Pulmonary artery endothelial cell (primary cell): ENCODE data around the gene FLT3. TPM values are rescaled to one million over a fixed set of nuclear protein-coding genes. Genes with fewer than 3 reads are reported as not detected.
"Not testable (repeated sequence)": the region's sequence is repeated elsewhere in the genome, so short reads cannot be mapped to it uniquely, and the experiment has no call there.

Experiments used
- DNase-seq: peaks from one replicate; pipeline ENCODE4 v3.0.0-alpha.2; 2011; ENCODE audit warnings: low read depth, low spot score
- total RNA-seq: library from RNA; depleted of rRNA; stranded (reverse); fragments of >200 nt; gene quantifications from 2 replicates; pipeline ENCODE4 v1.2.3, GENCODE V29; 2014

FLT3 gene
- total RNA-seq, 1 donor from 2014 or later: not detected

DNA sequence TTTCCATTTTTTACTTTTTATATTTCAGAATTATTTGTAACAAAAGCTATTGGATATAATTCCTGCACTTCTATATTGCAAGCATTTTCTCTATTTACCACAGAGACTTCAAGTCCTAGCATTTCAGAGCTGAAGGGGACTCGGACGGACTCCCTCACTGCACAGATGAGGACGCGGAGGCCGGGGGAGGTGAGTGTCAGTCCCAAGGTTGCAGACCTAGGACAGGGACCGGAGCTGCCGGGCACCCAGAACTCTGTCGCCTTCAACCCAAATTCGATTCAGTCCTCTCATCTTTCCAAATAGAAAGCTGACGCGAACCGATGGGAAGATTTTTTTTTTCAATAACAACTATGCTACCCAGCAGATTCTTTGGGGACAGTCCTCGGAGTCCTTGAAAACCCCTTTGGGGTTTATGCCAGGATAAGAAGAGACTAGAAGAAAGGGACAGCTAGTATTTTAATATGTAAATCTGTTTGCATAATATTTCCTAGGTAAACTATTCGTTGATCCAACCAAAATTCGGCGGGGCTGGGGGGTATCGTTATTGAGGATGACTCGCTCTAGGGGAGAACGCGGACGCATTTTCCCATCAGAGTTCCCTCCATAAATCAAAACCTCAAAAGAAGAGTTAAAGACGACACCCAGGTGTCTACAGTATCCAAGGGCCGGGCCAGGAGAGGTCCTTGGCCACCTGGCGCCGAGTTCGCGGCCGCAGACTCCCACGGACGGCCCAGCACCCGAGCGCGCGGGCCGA lies 803 bp downstream of the FLT3 start:
- no peak for DNase-seq

DNA sequence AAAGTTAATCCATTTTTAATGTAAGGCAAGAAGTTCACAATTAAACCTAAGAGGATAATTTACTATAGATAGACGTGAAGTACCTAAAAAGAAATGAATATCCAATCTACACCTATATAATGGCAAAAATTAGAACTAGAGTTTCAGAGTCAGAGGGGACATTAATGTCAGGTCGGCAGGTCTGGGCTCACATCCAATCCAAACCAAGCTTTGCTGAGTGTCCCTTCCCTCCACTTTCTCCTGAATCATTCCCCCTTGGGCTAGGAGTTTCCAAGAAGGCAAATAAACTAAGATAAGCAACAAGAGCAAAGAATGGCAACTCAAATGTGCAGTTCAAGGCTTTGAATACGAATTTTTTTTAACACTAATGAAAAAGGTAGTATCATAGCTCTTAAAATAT lies 2.9 kb downstream of the FLT3 start:
- no peak for DNase-seq

- no peak for DNase-seq
Measured at GRCh38 chr13:28094306-28094705, 6.1 kb downstream of the FLT3 start.

DNA sequence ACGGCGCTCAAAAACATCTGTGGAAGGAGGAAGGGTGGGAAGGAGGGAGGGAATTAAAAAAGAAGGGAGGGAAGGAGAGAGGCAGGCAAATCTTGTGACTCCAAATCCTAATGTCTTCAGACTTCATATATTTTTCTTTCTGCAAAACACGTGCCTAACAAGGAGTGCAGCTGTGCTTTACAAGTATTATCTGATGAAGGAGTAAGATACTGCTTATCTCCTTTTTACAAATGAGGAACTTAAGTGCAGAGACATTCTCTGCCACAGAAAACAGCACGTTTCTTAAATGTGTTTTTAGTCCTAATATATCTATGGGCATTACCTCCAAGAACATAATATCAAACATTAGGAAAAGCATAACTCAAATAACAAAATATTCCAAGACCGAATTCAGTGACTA lies 6.5 kb downstream of the FLT3 start:
- DNase-seq: no peak

DNA sequence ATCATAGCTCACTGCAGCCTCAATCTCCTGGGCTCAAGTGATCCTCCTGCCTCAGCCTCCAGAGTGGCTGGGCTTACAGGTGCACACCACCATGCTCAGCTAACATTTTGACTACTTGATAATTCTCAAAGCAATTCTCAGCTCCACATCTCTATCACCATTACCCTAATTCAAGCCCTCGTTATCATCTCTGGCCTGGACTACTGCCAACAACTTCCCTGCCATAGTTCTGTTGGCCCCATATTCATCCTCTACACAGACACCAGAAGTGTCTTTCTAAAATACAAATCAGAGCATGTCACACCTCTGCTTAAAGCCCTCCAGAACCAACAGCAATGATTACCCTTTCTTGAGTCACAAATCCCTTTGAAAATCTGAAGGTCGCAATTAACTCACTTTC lies 7.9 kb downstream of the FLT3 start:
- DNase-seq: no peak

DNA sequence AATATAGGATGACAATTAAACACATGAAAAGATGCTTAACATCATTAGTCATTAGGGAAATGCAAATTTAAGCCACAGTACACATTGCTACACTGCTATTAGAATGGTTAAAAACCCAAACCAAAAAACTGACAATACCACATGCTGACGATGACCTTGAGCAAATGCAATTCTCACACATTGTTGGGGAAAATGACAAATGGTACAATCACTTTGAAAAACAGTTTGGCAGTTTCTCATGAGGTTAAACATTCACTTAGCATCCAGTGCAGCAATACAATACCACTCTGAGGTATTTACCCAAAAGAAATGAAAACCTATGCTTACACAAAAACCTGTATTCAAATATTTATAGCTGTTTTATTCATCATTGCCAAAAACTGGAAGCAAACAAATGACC lies 11.3 kb downstream of the FLT3 start:
- DNase-seq: no peak

- DNase-seq: not testable (repeated sequence)
Measured at GRCh38 chr13:28077820-28078219, 22.6 kb downstream of the FLT3 start.

DNA sequence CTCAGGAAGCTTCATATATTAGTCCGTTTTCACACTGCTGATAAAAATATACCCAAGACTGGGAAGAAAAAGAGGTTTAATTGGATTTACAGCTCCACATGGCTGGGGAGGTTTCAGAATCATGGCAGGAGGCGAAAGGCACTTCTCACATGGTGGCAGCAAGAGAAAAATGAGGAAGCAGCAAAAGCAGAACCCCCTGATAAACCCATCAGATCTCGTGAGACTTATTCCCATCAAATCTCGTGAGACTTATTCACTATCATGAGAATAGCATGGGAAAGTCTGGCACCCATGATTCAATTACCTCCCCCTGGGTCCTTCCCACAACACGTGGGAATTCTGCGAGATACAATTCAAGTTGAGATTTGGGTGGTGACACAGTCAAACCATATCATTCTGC lies 23.1 kb downstream of the FLT3 start:
- DNase-seq: no peak

DNA sequence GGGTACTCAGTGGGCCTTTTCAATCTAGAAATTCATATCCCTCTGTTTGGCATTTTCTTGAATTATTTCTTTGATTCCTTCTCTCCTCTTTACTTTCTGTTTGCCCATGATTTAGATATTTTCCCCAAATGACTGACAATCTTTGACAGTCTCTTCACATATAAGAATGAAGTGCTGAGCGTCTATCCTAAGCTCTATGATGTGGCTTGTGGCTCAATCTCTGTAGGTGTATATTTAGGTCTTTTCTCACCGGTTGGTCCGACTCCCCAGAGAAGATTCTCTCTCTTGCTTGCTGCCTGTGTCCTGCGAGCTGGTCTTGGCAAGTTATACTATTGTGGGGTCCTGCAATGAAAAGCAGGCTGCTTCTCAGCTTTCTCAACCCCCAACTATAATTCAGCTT lies 29.0 kb downstream of the FLT3 start:
- DNase-seq: no peak

GRCh38 chr13:28067491-28067890 lies 32.9 kb downstream of the FLT3 start:
- no peak for DNase-seq

- no peak for DNase-seq
Measured at GRCh38 chr13:28058866-28059613, 41.3 kb downstream of the FLT3 start.

DNA sequence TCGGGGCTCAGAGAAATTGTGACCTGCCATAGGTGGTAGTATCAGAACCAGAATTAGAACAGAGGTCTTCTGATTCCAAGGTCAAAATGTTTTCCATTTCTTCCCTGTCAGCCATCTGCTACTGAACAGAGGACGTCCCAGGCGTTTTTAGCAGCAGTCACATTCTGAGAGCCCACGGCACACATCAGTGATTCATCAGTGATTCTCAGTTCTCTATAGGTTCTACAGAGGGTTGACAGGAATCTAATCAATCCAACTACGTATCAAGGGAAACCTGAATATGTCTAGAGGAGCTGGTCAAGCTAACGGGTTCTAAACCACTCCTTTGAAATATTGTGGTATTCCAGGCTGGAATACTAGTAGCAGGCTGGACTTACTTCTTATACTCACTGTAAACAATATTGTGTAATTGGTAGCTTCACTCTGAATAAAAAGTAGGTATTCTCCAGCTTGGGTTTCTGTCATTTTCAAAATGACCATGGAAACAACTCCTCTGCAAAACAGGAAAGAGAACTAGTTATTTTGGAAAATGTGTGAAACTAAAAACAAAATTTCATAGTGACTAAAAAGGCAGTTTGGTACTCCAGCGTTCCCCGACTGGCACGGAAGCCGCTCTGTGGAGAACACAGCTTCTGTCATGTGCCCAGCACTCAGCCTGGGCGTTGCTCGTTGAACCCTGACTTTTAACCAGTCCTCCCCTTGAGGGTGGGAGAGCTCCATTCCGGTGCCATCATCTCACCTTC lies 43.2 kb downstream of the FLT3 start:
- DNase-seq: no peak

DNA sequence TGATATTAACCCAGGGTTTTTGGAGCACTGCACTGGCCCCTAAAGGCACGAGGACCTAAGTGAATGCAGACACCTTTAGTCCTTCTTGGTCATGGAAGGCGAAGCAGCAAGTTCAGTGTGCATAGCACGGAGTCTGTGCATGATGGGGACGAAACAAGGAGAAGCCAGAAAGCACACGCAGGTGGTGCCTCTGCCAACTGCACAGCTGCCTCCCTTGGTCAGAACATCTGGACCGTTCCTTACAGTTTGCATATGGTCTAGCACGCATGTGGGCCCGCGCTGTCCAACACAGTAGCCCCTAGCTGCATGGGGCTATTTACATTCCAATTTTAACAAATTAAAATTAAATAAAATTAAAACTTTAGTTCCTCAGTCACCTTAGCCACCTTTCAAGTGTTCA lies 44.0 kb downstream of the FLT3 start:
- no peak for DNase-seq

GRCh38 chr13:28055357-28055756 lies 45.0 kb downstream of the FLT3 start:
- DNase-seq: no peak

- no peak for DNase-seq
Measured at GRCh38 chr13:28052945-28053344, 47.4 kb downstream of the FLT3 start.

- no peak for DNase-seq
Measured at GRCh38 chr13:28049880-28050875, 50.2 kb downstream of the FLT3 start.

DNA sequence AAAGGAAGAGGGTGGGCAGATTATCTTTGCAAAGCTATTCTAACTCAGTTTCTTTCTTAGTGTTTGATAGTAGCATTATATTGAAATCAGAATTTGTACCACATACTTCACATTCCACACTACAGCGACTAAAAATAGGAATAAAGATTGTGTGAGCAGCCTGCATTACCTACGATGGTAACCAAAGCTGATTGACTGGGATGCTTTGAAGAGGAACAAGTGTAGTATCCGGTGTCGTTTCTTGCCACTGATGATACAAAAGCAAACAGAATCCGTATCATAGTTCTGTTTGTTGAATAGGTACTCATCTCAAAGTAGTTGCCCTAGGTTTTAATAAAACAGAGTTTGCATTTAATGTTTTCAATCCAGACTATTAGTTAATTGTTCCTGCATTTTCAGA lies 51.2 kb downstream of the FLT3 start:
- no peak for DNase-seq

GRCh38 chr13:28048768-28049167 lies 51.6 kb downstream of the FLT3 start:
- DNase-seq: no peak

DNA sequence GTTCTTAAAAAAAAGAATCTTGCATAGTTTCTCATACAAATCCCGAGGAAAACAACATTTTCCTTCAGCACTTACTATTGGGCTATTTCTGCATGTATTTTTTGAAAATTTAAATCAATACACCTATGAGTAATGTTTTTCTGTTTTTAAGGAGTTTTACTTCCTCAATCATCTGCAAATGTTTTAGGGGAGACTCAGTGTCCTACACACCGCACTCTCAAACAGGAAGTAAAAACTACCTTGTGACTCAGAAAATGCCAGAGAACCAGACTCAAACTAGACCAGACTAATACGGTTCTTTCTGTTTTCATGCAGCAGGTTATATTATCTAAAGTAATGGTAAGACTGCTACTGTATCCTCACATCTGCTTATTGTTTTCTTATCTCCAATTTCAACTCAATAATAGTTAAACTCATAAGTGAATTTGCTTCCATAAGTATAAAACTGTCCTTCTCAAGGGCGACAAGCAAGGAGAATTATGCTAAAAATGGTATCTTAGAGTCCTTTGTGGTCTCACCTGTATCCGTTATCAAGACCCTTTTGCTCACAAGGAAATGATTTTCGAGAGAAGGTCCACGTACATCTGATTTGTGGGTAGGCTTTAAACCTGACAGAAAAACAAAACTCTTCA lies 52.5 kb downstream of the FLT3 start:
- DNase-seq: no peak

DNA sequence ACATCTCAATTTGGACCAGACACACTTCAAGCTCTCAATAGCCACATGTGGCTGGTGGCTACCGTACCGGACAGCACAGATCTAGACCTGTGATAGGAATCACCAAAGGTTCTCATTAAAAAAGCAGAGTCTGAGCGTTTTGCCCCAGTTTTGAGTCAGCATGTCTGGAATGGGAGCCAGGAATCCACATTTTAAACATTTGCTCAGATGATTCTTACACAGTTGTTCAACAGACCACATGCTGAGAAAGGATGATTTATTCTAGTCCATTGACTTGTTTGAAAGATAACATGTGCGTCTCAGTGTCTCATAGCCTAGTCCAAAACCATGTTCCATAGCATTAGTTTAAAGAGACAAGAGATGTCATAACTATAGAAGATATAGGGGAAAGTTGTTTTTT lies 53.4 kb downstream of the FLT3 start:
- no peak for DNase-seq

DNA sequence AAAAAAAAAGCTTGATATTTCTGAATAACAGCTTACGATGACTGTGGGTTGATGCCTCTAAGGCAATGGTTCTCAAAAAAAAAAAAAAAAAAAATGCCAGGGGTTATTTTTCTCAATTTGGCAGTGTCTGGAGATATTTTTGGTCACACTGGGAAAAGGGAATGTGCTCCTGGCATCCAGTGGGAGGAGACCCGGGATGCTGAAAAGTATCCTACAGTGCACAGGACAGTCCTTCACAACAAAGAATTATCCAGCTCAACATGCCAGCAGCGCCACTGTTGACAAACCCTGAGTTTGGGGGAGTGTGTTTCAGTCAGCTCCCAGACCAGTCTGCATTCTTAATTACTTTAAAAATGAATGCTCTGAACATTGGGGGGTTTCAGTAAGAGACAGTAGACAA lies 54.5 kb downstream of the FLT3 start:
- no peak for DNase-seq
